Measurements from ENCODE around the gene ATP9A.

- TF ChIP-seq CTCF (IDR thresholded peaks at IDR 0.05) (no peak), POLR2A (IDR thresholded peaks at IDR 0.05) (no peak)
These were observed 174.6 kb downstream of the ATP9A start for GRCh38 chr20:51593584-51593983.

Measured in tibial nerve (tissue), 3 donors.